Neural crest cell (in vitro differentiated cells): Measurements from ENCODE around the gene MAML3. TPM values are rescaled to one million over a fixed set of nuclear protein-coding genes. Genes with fewer than 3 reads are reported as not detected.

Experiments
- DNase-seq: peaks from one replicate; pipeline ENCODE4 v3.0.0; 2021; ENCODE audit warnings: low read depth, mixed read lengths, low spot score
- H3K27ac Mint-ChIP-seq: one replicate; pipeline ENCODE4 v1.8.0; 2021; ENCODE audit warnings: mild to moderate bottlenecking, mixed read lengths; ENCODE audit not compliant: unreplicated experiment
- H3K27me3 Mint-ChIP-seq: 2 replicates; pipeline ENCODE4 v1.8.0; 2021; ENCODE audit warnings: low read depth, mild to moderate bottlenecking, mixed read lengths
- H3K36me3 Mint-ChIP-seq: 2 replicates; pipeline ENCODE4 v1.8.0; 2021; ENCODE audit warnings: low read depth, mild to moderate bottlenecking, mixed read lengths
- H3K4me1 Mint-ChIP-seq: 2 replicates; pipeline ENCODE4 v1.8.0; 2021; ENCODE audit warnings: mixed read lengths
- H3K4me3 Mint-ChIP-seq: one replicate; pipeline ENCODE4 v1.8.0; 2021; ENCODE audit warnings: mild to moderate bottlenecking, mixed read lengths
- H3K9me3 Mint-ChIP-seq: 2 replicates; pipeline ENCODE4 v1.8.0; 2021; ENCODE audit warnings: mixed read lengths
- total RNA-seq: library from RNA; stranded (reverse); gene quantifications from 2 replicates; pipeline ENCODE4 v1.2.1, GENCODE V29; 2021
- TF ChIP-seq, protein P1 (sequence below): fragments of 200-600 bp; sonication (generic); conservative IDR thresholded peaks from 2 replicates; pipeline ENCODE4 v1.5.0; 2021; ENCODE audit warnings: antibody characterized with exemption, mild to moderate bottlenecking

Gene MAML3
- total RNA-seq, 1 donor from 2014 or later, result 21.8 TPM

DNA sequence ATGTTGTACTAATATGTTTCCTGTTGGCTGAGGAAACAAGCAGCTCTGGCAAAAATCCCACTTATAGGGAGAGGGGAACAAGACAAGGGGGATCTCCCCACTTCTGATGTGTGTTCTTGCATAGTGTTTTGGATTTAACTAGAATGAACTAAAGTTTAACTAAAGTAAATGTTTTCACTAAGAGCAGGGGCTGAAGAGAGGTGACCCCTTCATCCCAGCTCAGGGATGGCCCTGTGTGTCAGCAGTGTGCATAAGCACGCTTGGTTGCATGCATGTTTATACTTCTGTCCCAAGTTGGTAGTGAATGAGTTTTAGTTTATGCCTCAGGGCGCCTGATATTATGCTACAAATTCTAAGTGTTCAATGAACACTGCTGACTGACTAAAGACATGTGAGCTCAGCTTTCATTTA lies 319.0 kb downstream of the MAML3 start:
- Mint-ChIP-seq H3K4me1 (peaks cover 70% of the 10 kb centered on the region), H3K4me3 (peak overlapping the region; percentile 6), H3K36me3 (no peaks in the 10 kb centered on the region), H3K27me3 (peaks cover 16% of the 10 kb centered on the region), H3K27ac (no peak overlapping the region), H3K9me3 (no peaks in the 10 kb centered on the region)
- no peak for DNase-seq
- TF ChIP-seq, protein P1, sequence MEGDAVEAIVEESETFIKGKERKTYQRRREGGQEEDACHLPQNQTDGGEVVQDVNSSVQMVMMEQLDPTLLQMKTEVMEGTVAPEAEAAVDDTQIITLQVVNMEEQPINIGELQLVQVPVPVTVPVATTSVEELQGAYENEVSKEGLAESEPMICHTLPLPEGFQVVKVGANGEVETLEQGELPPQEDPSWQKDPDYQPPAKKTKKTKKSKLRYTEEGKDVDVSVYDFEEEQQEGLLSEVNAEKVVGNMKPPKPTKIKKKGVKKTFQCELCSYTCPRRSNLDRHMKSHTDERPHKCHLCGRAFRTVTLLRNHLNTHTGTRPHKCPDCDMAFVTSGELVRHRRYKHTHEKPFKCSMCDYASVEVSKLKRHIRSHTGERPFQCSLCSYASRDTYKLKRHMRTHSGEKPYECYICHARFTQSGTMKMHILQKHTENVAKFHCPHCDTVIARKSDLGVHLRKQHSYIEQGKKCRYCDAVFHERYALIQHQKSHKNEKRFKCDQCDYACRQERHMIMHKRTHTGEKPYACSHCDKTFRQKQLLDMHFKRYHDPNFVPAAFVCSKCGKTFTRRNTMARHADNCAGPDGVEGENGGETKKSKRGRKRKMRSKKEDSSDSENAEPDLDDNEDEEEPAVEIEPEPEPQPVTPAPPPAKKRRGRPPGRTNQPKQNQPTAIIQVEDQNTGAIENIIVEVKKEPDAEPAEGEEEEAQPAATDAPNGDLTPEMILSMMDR, result no peak

DNA sequence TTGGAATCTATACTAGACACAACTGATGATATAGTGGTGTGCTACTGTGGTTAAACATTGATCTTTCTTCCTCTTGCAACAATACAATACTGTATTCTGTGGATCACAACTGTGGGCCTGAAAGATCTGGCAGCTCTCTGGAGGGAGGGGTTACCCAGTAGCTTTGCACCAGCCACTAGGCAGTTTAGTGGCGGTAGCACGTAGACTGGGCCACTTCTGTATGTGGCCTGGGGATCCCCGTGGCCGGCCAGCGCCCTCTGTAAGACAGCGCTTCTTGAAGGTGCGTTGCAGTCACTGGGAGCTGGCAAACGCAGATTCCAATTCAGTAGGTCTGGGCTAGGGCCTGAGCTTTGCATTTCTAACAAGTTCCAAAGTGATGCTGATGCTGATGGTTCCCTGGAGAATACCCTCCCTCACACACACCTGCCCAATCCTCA lies 319.7 kb downstream of the MAML3 start:
- peak overlapping the region; percentile 76 for H3K27ac Mint-ChIP-seq
- H3K9me3 Mint-ChIP-seq, result no peaks in the 10 kb centered on the region
- peak overlapping the region; percentile 6 for H3K4me3 Mint-ChIP-seq
- H3K4me1 Mint-ChIP-seq, result peaks cover 70% of the 10 kb centered on the region
- no peak for DNase-seq
- peaks cover 3% of the 10 kb centered on the region for H3K36me3 Mint-ChIP-seq
- TF ChIP-seq, protein P1, result no peak
- peaks cover 16% of the 10 kb centered on the region for H3K27me3 Mint-ChIP-seq

DNA sequence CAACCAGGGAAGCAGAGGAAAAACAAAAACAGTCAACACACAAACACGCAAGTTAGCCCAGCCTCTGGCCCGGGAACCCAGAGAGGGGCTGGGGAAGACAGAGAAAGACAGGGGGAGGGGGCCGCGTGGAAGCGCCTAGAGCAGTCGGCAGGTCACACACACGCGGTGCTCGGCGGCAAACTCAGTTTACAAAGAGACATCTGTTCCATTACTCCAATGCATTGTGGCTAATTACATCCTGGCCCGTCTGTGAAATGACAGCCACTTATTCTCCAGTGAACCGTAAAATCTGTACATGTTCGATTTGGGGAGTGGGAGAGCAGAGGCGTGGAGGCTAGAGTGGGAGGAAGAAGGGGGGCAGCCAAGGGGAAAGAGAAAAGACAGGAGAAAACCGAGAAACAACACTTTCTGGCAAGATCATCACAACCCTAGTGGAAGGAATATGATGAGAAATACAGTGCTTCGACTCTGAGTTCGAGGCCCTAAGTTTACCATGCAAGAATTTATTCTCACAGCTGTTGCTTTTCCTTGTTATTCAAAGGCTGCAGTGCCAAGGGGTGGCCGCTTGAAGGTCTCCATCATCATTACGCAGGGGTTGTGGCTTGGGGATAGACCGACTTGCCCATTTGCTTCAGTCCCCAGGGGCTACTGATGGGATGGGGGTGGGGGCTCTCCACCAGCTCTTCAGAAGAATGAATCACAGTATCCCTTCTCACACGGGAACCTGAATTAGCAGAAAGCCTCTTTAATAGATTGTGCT lies 320.7 kb downstream of the MAML3 start:
- TF ChIP-seq, protein P1, result no peak
- peak overlapping the region; percentile 89 for H3K27ac Mint-ChIP-seq
- H3K27me3 Mint-ChIP-seq, result peaks cover 16% of the 10 kb centered on the region
- peaks cover 70% of the 10 kb centered on the region for H3K4me1 Mint-ChIP-seq
- peaks cover 3% of the 10 kb centered on the region for H3K36me3 Mint-ChIP-seq
- H3K4me3 Mint-ChIP-seq, result peak overlapping the region; percentile 71
- peaks cover 2% of the 10 kb centered on the region for H3K9me3 Mint-ChIP-seq
- no peak for DNase-seq

DNA sequence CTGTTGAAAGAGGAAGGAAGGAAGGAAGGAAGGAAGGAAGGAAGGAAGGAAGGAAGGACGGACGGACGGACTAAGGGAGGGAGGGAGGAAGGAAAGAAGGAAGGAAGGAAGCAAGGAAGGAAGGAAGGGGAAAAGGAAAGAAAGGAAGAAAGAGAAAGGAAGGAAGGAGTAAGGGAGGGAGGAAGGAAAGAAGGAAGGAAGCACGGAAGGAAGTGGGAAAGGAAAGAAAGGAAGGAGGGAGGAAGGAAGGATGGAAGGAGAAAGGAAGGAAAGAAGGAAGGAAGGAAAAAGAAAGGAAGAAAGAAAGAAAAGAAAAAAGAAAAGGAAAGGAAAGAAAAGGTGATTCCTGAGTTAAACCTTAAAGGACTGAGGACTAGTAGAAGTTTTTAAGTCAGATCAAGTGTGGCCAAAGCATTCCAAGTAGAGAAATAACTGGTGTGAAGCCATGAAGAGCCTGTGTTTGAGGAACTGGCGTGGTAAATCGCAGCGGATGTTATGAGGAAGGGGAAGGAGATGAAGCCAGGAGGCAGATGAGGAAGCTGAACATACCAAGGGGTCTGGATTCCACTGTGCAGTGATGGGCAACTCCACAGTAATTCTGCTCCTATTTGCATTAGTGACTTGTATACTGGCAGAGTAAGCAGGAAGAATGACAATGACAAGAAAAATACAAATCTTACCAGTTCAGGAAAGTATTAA lies 324.9 kb downstream of the MAML3 start:
- DNase-seq, result no peak
- H3K4me1 Mint-ChIP-seq, result peaks cover 76% of the 10 kb centered on the region

DNA sequence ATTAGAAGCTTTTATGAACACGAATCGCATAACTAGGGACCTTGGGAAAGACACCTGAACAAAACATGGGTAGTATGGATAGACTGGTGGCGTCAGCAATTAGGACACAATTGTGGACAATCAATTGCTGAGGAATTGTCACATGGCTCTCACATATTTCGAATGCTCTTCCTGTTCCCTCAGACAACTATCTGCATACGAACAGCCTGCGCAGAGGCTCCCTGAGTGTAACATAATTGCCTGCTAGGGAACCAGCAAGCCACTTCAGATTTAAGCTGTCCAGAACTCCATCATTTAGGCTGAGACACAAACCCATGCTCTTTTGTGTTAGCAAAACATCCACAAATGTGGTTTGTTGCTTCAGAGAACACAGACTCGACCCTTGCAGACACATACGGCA lies 327.6 kb downstream of the MAML3 start:
- Mint-ChIP-seq H3K4me3 (peak overlapping the region; percentile 52), H3K27me3 (no peaks in the 10 kb centered on the region), H3K9me3 (peaks cover 4% of the 10 kb centered on the region), H3K4me1 (peaks cover 78% of the 10 kb centered on the region), H3K36me3 (peaks cover 3% of the 10 kb centered on the region), H3K27ac (peak overlapping the region; percentile 32)
- DNase-seq, result no peak
- TF ChIP-seq, protein P1, result no peak

More for the DNA sequence above, 324.9 kb downstream of the MAML3 start:
- no peak overlapping the region for H3K27ac Mint-ChIP-seq
- H3K36me3 Mint-ChIP-seq, result peaks cover 3% of the 10 kb centered on the region
- TF ChIP-seq, protein P1, result no peak
- H3K4me3 Mint-ChIP-seq, result no peak overlapping the region
- H3K9me3 Mint-ChIP-seq, result peaks cover 4% of the 10 kb centered on the region
- peaks cover 4% of the 10 kb centered on the region for H3K27me3 Mint-ChIP-seq
